Measurements from ENCODE around the gene DIAPH3. TPM values are rescaled to one million over a fixed set of nuclear protein-coding genes. Genes with fewer than 3 reads are reported as not detected.

Gene DIAPH3
- total RNA-seq, 2 donors from 2014 or later, result 8.1 to 27.8 TPM

GRCh38 chr13:59635589-59635988, 528.1 kb downstream of the DIAPH3 start:
- H3K9me3 Mint-ChIP-seq, result no peaks in the 10 kb centered on the region
- H3K4me3 Mint-ChIP-seq, result no peak overlapping the region
- DNase-seq (ENCODE audit: low spot score) (no peak), ATAC-seq (no peak)
- H3K4me1 Mint-ChIP-seq (ENCODE audit: low read depth in 2 of 2), result no peaks in the 10 kb centered on the region
- no peaks in the 10 kb centered on the region for H3K36me3 Mint-ChIP-seq
- peaks cover 0 to 8% of the 10 kb centered on the region in 2 donors for H3K27me3 Mint-ChIP-seq
- no peak overlapping the region for H3K27ac Mint-ChIP-seq

- ATAC-seq (no peak), DNase-seq (ENCODE audit: low spot score) (no peak)
- Mint-ChIP-seq H3K36me3 (no peaks in the 10 kb centered on the region), H3K4me1 (ENCODE audit: low read depth in 2 of 2) (no peaks in the 10 kb centered on the region), H3K9me3 (no peaks in the 10 kb centered on the region), H3K4me3 (no peak overlapping the region), H3K27me3 (no peaks in the 10 kb centered on the region), H3K27ac (no peak overlapping the region)
Observed at GRCh38 chr13:59633290-59633689, 530.4 kb downstream of the DIAPH3 start.

DNA sequence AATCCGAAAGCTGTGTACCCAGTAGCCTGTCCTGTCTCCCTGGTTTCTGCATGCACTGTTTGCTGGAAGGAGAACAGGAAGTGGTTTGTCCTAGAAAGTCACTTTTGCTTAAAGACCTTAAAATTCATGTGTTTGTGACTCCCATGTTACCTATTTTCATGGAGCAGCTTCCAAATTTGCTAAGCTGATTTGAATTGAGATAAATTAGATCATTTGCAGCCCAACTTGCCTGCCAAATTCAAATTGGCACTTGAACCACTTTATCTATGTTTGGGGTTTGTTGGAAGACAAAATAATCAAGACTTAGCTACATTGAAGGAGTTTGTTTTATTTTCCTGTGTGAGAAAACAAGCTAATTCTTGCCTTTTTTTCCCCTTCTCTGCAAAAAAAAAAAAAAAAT, 532.5 kb downstream of the DIAPH3 start:
- Mint-ChIP-seq H3K9me3 (no peaks in the 10 kb centered on the region), H3K36me3 (no peaks in the 10 kb centered on the region), H3K4me3 (no peak overlapping the region), H3K4me1 (ENCODE audit: low read depth in 2 of 2) (no peaks in the 10 kb centered on the region), H3K27me3 (no peaks in the 10 kb centered on the region), H3K27ac (no peak overlapping the region)
- DNase-seq (ENCODE audit: low spot score), result no peak
- no peak for ATAC-seq

GRCh38 chr13:59625111-59625510, 538.6 kb downstream of the DIAPH3 start:
- ATAC-seq (no peak), DNase-seq (ENCODE audit: low spot score) (no peak)
- peaks cover 5% of the 10 kb centered on the region for H3K9me3 Mint-ChIP-seq
- H3K27ac Mint-ChIP-seq, result no peak overlapping the region
- H3K4me1 Mint-ChIP-seq (ENCODE audit: low read depth in 2 of 2), result no peaks in the 10 kb centered on the region
- no peaks in the 10 kb centered on the region for H3K36me3 Mint-ChIP-seq
- H3K27me3 Mint-ChIP-seq, result peaks cover 5 to 14% of the 10 kb centered on the region in 2 donors
- H3K4me3 Mint-ChIP-seq, result no peak overlapping the region

DNA sequence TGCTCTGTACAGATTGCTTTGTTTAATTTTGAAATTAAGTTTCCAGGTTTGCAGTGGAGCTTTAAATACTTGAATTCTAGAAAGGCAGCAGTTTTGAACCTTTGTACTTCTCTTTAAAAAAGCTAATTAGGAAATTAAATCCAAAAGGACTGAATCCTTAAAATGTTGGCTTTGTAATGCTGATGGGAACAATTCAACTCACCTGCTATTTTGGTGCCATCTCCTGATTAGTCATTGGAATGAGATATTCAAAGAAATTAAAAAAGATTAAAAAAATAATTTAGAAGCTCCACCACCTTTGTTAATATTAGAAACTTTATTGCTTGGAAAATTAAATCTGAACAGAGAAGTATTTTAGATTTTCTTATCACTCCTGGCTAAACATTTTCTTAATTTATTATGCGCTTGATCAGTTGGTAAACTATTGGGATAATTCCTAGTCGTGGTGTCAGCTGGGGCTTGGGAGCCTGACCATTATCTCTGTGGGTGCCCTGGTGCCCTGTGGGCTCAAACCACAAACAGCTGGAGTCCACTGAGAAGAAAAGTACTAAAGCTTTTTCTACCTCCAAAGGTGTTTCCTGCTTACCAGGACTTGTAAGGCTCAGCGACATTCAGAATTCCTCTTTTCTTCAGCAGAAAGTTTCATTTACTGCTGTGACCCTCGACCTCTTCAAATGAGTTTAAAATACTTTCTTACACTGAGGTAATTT, 540.4 kb downstream of the DIAPH3 start:
- Mint-ChIP-seq H3K4me1 (ENCODE audit: low read depth in 2 of 2) (no peaks in the 10 kb centered on the region), H3K9me3 (peaks cover 15% of the 10 kb centered on the region), H3K27ac (no peak overlapping the region), H3K27me3 (peaks cover 5 to 14% of the 10 kb centered on the region in 2 donors), H3K4me3 (no peak overlapping the region), H3K36me3 (peaks cover 10% of the 10 kb centered on the region)
- DNase-seq (ENCODE audit: low spot score), result no peak
- no peak for ATAC-seq

- no peak overlapping the region for H3K27ac Mint-ChIP-seq
- no peak for DNase-seq (ENCODE audit: low spot score)
- H3K4me3 Mint-ChIP-seq, result no peak overlapping the region
- H3K27me3 Mint-ChIP-seq, result peaks cover 5 to 14% of the 10 kb centered on the region in 2 donors
- peaks cover 15% of the 10 kb centered on the region for H3K9me3 Mint-ChIP-seq
- ATAC-seq, result no peak
- H3K36me3 Mint-ChIP-seq, result peaks cover 11% of the 10 kb centered on the region
- no peaks in the 10 kb centered on the region for H3K4me1 Mint-ChIP-seq (ENCODE audit: low read depth in 2 of 2)
Observed at GRCh38 chr13:59621773-59622172, 542.0 kb downstream of the DIAPH3 start.

Other genes with a start within 250 kb of the DIAPH3 start
- 10 to 100 TPM; 12.6 to 17.4 TPM for gene TDRD3, start 233.3 kb upstream of the DIAPH3 start, total RNA-seq